HEK293T (cell line): Measurements from ENCODE around the gene PCNX2.

Experiments
- CTCF ChIA-PET: fragments of 350-600 bp; formaldehyde crosslinking; extraction: SDS; loops from one replicate; lab custom pipeline; 2021; ENCODE audit warnings: antibody characterized with exemption, inconsistent platforms; lab: Yijun Ruan, JAX
- POLR2A ChIA-PET: fragments of 350-600 bp; formaldehyde crosslinking; extraction: SDS; loops from one replicate; lab custom pipeline; 2020; ENCODE audit warnings: antibody characterized with exemption, inconsistent platforms; lab: Yijun Ruan, JAX
- DNase-seq: peaks from one replicate; pipeline ENCODE4 v3.0.0; 2012; ENCODE audit warnings: mixed read lengths; ENCODE audit errors: extremely low spot score
- ARNT ChIP-seq: fragments of 450-650 bp; IDR thresholded peaks from 2 replicates; pipeline ENCODE4 v1.6.1; 2017; ENCODE audit warnings: mild to moderate bottlenecking
- BHLHE40 ChIP-seq: fragments of 450-650 bp; IDR thresholded peaks from 2 replicates; pipeline ENCODE4 v1.6.1; 2016; ENCODE audit warnings: mild to moderate bottlenecking, moderate library complexity, borderline replicate concordance
- CTBP1 ChIP-seq: fragments of 450-650 bp; IDR thresholded peaks from 2 replicates; pipeline ENCODE4 v1.6.1; 2016; ENCODE audit warnings: borderline replicate concordance
- ELF4 ChIP-seq: fragments of 450-650 bp; IDR thresholded peaks from 2 replicates; pipeline ENCODE4 v1.6.1; 2017; ENCODE audit warnings: antibody characterized with exemption
- FOXA1 ChIP-seq: fragments of 450-650 bp; IDR thresholded peaks from 2 replicates; pipeline ENCODE4 v1.6.1; 2016; ENCODE audit warnings: mild to moderate bottlenecking
- FOXK2 ChIP-seq: fragments of 450-650 bp; IDR thresholded peaks from 2 replicates; pipeline ENCODE4 v1.6.1; 2016; ENCODE audit warnings: mild to moderate bottlenecking
- FOXM1 ChIP-seq: fragments of 450-650 bp; IDR thresholded peaks from 2 replicates; pipeline ENCODE4 v1.6.1; 2017; ENCODE audit warnings: mild to moderate bottlenecking, borderline replicate concordance
- HDGF ChIP-seq: fragments of 450-650 bp; IDR thresholded peaks from 2 replicates; pipeline ENCODE4 v1.6.1; 2017; ENCODE audit warnings: antibody characterized with exemption, borderline replicate concordance
- L3MBTL2 ChIP-seq: fragments of 450-650 bp; conservative IDR thresholded peaks from 2 replicates; pipeline ENCODE4 v1.6.1; 2016; ENCODE audit warnings: mild to moderate bottlenecking
- LEF1 ChIP-seq: fragments of 450-650 bp; IDR thresholded peaks from 2 replicates; pipeline ENCODE4 v1.6.1; 2017; ENCODE audit warnings: mild to moderate bottlenecking, borderline replicate concordance
- NFRKB ChIP-seq: fragments of 450-650 bp; IDR thresholded peaks from 2 replicates; pipeline ENCODE4 v1.6.1; 2016; ENCODE audit warnings: mild to moderate bottlenecking, moderate library complexity
- PKNOX1 ChIP-seq: fragments of 450-650 bp; IDR thresholded peaks from 2 replicates; pipeline ENCODE4 v1.6.1; 2016
- SP1 ChIP-seq: fragments of 450-650 bp; IDR thresholded peaks from 2 replicates; pipeline ENCODE4 v1.6.1; 2017
- SUZ12 ChIP-seq: fragments of 450-650 bp; IDR thresholded peaks from 2 replicates; pipeline ENCODE4 v1.6.1; 2016; ENCODE audit warnings: mild to moderate bottlenecking
- TARDBP ChIP-seq: fragments of 450-650 bp; IDR thresholded peaks from 2 replicates; pipeline ENCODE4 v1.6.1; 2016
- ZNF384 ChIP-seq: fragments of 450-650 bp; IDR thresholded peaks from 2 replicates; pipeline ENCODE4 v1.6.1; 2016

The PCNX2 gene

GRCh38 chr1:232982238-232982944, 313.1 kb downstream of the PCNX2 start:
- TF ChIP-seq TARDBP (no peak), FOXK2 (no peak), FOXA1 (no peak), ELF4 (no peak), PKNOX1 (no peak), HDGF (no peak), SUZ12 (no peak), ZNF384 (no peak), FOXM1 (no peak), SP1 (no peak), CTBP1 (no peak), LEF1 (no peak), NFRKB (no peak), L3MBTL2 (no peak), ARNT (no peak), BHLHE40 (no peak)
- ChIA-PET CTCF (no interaction called here), POLR2A (interaction anchor here (1.3 kb wide), 1 partner anchor 32 kb away, joined by 3 read pairs; the partner anchor contains the start of gene NTPCR)
- DNase-seq: no peak

- DNase-seq: no peak
- CTCF ChIA-PET: no interaction called here
- POLR2A ChIA-PET: interaction anchor here (1.1 kb wide), 1 partner anchor 31 kb away, joined by 3 read pairs; the partner anchor contains the start of gene NTPCR
- TF ChIP-seq SP1 (no peak), L3MBTL2 (no peak), NFRKB (no peak), FOXM1 (no peak), LEF1 (no peak), ARNT (no peak), CTBP1 (no peak), SUZ12 (no peak)
Observed at GRCh38 chr1:232980986-232981560, 314.5 kb downstream of the PCNX2 start.

GRCh38 chr1:232980355-232980978, 315.1 kb downstream of the PCNX2 start:
- no peak for DNase-seq
- TF ChIP-seq HDGF (no peak), CTBP1 (no peak), ELF4 (no peak), FOXM1 (no peak)
- ChIA-PET CTCF (no interaction called here), POLR2A (no interaction called here)

- POLR2A ChIA-PET: no interaction called here
- DNase-seq: no peak
- TF ChIP-seq FOXK2 (no peak), SUZ12 (no peak), ARNT (no peak), PKNOX1 (no peak), L3MBTL2 (no peak), ZNF384 (no peak), ELF4 (no peak), LEF1 (no peak), HDGF (no peak), FOXM1 (no peak), CTBP1 (no peak), FOXA1 (no peak), TARDBP (no peak), BHLHE40 (no peak), SP1 (no peak), NFRKB (no peak)
- CTCF ChIA-PET: no interaction called here
Observed at GRCh38 chr1:232979558-232979957, 316.0 kb downstream of the PCNX2 start.

GRCh38 chr1:232978815-232979214, 316.7 kb downstream of the PCNX2 start:
- DNase-seq: no peak
- TF ChIP-seq BHLHE40 (no peak), ELF4 (no peak), SUZ12 (no peak), FOXK2 (no peak), LEF1 (no peak), FOXA1 (no peak), CTBP1 (no peak), FOXM1 (no peak), SP1 (no peak), ARNT (no peak), ZNF384 (no peak), L3MBTL2 (no peak), HDGF (no peak), NFRKB (no peak), PKNOX1 (no peak), TARDBP (no peak)
- ChIA-PET POLR2A (no interaction called here), CTCF (no interaction called here)
